Measurements from ENCODE around the gene TIAL1.
"Not testable (repeated sequence)": the region's sequence is repeated elsewhere in the genome, so short reads cannot be mapped to it uniquely, and the experiment has no call there.

The TIAL1 gene

DNA sequence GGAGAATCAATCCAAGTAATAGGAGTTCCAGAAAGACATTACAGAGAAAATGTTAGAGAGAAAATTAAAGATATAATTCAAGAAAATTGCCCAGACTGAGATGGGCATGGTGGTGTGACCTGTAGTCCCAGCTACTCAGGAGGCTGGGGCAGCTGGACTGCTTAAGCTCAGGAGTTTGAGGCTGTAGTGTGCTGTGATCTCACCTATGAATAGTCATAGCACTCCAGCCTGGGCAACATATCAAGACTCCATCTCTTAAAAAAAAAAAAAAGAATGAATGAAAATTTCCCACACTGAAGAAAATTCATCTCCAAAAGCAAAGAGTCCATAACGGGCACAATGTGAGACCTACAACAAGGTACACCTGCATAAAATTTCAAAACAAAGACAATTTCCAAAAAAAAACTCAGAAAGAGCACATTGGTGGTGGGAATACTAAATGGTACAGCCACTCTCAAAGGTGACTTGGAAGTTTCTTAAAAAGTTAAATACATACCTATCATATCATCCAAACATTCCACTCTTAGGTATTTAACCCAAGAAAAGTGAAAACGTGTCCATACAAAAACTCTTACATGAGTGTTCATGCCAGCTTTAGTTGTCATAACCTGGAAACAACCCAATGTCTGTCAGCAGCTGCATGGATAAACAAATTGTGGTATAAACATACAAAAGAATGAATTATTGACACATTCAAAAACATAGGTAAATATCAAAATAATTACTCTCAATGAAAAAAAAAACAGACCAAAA lies 47.3 kb downstream of the TIAL1 start:
- no peak for DNase-seq (ENCODE audit: low spot score)

DNA sequence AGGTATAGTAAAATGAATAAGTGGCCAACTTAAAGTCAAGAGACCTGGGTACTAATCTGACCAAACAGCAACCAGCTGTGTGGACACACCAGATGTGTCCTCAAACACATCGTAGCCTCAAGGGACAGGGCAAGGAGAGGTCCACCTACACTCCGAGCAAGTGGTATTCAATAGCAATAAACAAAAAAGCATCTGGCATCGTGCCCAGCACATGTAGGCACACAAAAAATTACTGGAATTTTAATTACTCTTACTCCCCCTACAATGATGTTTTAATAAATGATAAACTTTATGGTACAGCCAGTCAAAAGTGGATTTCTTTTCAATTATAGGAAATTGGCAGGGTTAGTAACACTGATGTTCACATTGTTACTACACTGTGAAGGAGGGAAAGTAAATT lies 50.8 kb downstream of the TIAL1 start:
- DNase-seq (ENCODE audit: low spot score): no peak

DNA sequence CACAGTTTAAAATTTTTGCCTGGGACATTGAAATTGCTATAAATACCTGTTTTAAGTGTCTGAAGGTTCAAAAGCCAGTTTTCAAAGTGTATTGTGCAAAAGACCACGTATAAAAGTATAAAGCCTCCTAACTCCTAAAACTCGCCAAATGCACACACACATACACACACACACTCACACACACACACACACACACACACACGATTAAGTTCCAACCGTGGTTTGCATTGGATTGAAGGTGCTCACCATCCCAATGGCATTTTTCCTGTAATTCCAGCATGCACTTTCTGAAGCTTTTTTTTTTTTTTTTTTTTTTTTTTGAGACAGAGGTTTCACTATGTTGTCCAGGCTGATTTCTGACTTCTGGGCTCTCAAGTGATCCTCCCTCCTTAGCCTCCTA lies 51.5 kb downstream of the TIAL1 start:
- DNase-seq (ENCODE audit: low spot score): no peak

DNA sequence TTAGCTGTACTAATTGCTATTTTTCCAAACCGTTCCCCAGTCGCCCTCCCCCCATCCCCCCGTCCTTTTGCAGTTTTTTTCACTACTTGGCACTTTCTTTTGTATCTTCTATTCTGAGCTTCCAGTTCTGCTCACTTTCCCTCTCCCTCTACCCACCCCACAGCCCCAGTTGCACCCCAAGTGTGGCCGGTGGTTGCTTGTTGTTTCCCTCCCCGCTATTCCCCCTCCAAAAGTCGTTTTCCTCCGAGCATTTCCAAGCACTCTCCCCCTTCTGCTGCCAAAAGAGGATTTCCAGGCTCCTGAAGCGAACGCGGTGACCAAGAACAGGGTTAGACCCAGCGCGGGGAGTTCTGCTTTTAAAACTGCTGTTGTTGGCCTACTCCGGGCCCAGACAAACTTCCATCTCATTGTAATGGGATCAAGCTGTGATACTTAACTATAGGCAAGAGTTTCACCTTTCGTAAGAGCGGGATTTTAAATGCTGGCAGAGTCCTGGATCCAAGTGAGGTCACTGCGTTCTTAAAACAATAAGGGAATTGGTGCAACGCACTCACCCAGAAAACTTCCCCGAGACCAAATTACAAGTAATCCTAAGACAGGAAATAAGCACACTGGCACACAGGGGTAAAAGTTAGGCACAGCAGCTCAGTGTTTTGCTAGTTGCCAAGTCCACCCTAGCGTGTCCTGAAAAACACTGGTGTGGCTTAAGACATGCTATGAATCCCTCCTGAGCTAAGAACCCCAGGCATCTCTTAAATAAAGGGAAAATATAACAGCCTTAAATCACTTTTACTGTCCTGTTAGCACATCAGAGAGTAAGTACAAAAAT lies 52.7 kb downstream of the TIAL1 start:
- DNase-seq (ENCODE audit: low spot score): peak; percentile 24

DNA sequence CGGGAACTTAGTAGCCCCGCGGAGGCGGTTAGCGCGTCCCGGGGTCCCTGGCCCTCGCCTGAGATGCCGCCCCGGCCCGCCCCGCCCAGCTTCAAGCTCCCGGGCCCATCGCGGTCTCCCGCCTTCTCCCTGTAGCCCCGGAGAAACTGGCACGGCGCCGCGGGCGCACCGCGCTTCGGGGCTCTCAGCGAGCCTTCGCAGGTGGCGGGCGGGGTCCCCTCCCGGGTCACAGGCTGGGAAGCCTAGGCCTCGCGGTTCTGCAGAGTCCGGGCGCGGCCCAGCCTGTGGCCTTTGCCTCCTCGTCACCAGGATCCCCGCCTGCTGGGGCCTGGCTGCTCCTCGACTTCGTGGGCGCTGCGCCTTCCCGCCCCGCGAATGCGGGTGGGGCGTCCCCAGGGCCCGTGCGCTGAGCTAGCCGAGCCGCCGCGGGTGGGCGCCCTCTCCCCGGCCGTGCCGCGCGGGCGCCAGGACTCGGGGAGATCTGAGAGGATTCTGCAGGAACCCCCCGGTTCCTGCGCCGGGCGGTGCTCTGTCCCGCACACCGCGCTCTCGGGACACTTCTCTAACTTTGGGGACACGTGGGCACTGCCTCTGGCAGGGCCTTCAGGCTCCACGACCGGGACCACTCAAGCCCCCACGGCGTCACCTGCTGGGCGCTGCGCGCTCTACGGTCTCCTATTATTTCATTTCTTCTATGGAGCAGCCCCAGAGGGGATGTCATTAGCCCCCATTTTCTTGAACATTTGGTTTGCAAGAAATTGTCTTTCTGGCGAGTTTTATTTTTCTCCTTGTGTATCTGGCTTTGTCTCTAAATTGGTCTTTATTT lies 53.6 kb downstream of the TIAL1 start:
- peak; percentile 79 for DNase-seq (ENCODE audit: low spot score)

DNA sequence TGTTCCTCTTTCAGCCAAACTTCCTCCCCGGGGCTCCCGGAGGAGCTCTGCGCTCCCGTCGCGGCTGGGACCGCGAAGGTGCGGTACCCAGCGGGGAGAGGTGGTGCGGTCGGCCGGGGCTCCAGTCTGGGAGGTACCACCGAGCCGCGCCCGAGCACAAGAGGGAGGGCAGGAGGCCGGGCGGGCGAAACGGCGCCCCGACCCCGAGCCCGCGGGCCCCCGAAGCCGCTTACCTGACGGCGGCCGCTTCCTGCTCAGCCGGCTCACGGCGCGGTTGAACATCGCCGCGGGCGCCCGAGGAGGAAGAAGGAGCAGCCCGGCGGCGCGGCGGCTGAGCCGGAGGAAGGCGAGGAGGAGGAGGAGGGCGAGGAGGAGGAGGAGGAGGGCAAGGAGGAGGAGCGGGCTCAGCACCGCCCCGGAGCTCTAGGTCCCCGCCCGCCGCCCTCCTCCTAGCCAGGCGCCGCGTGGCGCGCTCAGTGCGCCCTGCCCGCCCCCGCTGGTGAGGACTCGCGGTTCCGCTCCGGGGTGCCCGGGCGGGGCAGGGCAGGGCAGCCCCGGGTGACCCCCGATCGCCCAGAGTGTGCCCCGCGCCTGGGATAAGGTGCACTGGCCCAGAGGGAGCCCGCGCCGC lies 54.3 kb downstream of the TIAL1 start, which contains the start of gene RGS10:
Gene RGS10 (minus strand): TSS at position 363 of the 631 bp plus-strand sequence. CDS start 81 bp downstream, at position 282.
- peak; percentile 94 for DNase-seq (ENCODE audit: low spot score)

DNA sequence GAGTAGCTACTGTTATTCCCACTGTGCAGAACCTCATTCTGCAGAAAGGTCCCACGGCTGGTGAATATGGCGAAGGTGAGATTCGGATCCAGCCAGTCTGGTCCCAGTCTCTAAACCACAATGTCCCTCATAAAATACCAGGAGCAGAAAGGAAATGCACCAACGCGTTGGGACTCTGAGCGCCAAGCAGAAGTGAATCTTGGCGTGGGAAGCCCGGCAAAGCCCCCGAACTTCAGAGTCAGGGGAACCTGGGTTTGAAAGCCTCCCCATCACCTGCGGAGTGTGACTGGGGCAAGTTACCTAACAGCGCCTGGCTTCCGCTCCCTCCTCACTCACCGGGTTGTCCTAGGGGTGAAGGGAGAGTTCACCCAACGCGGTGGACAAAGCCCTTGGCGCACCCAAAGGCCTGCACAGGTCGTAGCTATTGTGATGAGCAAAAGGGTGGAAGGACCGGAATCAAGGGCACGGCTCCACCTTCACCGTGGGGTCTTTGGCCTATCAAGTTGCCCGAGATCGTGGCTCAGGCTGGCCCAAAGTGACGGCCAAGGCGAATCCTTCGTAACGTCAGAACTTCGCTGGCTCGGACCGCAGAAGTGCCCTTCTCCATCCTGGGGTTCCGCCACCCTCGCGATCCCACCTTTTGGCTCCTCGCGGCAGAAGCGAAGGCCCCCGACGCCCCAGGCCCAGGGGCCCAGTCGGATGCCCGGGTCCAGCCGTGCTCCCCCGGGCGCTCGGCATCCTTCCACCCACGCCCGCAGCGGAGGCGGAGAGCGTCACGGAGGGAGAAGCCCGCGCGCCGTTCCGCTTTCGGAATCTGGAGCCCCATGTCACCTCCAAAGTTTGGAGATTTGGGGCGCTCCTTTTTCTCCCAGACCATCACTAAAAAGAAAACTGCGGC lies 55.1 kb downstream of the TIAL1 start:
- DNase-seq (ENCODE audit: low spot score): peak; percentile 55

DNA sequence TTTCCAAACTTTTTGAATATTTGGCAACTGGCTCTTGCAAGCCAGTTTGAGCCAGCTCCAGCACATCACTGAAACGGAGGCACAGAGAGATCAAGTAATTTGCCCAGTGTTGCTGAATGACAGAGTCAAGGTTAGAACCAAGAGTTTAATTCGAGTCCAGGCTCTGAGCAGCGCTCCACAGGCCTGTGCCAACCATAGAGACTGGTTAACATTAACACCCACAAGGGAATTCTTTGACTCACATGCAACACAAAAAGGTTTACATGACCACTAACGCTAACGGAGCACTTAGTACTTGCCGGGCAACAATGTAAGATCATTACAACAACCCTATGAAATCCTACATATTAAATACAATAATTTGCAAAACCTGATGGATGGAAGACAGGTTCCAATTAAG lies 55.7 kb downstream of the TIAL1 start:
- DNase-seq (ENCODE audit: low spot score): peak; percentile 52

DNA sequence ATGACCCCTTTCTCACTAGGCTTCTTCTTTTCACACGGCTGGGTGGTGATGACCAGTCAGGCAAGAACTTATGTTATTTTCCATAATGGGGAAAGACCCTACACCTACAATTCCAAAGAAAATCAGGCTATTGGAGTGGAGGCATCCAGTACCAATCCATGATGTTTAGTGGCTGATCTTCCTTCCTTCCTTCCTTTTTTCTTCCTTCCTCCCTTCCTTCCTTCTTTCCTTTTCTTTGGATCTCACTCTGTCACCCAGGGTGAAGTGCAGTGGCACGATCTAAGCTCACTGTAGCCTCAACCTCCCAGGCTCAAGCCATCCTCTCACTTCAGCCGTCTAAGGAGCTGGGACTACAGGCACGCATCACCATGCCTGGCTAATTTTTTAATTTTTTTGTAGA lies 56.7 kb downstream of the TIAL1 start:
- no peak for DNase-seq (ENCODE audit: low spot score)

DNA sequence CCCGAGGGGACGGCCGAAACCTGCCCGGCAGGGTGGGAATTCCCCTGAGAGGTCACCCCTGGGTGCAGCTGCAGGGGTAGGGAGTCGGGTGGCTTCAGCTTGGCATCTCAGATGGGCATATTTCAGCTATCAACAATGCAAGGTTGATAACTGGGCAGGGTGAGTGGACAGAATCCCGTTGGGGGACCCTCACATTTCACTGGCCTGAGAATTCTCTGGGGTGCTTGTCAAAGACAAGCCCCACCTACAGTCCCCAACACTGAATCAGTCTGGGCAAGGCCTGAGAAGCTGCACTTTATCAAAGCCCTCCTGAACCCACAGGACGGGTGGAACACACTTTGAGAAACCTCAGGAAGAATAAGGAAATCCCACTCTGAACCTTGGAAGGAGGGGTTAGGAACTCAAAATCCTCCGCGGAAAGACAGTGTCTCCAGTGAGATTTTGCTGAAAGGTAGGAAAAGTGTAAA lies 57.4 kb downstream of the TIAL1 start:
- DNase-seq (ENCODE audit: low spot score): no peak

DNA sequence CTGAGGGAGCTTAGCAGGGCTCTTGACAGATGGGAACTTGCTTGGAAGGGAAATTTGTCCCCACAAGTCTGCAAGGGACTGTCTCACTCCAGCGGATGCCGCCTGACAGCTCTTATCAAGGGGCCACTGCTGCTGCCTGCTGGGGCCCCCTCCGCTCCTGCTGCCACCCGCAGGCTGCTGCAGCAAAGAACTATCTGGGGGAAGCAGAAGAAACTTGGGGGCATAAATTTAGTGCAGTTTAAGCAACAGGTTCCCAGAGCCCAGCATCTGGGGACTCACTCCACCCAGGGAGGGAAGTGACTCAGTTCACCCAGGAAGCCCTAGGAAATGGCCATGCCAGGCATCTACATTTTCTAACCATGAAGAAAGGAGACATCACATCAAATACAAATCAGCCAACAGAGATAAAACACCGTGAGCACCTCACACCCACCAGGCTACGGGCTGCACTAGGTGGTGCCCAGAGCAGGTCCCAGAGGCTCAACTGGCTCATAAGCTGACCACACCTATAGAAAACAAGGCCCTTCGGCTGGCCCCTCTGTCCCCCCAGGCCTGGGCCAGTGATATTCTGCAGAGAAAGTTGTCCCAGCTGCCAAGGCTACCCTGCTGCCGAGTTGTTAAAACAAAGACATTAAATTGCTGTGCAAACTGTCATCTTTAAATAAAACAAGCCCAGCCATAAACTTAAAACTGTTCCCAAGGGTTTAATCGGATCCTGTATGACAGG lies 58.0 kb downstream of the TIAL1 start:
- peak; percentile 24 for DNase-seq (ENCODE audit: low spot score)

DNA sequence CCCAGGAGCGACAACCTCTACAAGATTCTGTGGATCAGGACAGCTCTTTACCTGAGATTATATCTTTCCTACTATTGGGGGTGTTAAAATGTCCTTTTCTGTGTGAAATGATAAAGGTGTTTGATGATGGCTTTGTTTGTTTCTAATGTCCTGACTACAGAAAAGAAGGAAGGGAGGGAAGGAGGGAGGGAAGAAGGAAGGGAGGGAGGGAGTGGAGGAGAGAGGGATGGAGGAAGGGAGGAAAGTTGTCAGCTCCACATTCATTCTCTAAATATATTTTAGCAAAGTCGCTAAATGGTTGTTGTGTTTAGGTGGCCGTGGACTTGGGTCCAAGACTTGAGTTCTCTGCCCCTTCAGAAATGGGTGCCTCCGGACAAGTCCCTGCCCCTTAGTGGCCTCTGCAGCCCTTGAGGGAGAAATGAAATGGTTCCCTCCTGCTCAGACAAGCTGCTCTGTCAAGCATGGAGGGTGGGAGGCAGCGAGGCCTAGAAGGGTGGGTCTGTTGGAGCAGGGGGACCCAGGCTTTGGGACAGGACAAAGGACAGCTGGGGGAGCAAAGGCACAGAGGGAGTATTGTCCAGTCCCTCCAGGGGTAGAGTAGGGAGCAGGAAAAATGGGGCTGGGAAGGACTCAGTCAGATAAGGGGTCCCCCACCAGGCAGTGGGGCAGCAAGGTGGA lies 58.7 kb downstream of the TIAL1 start:
- DNase-seq (ENCODE audit: low spot score): no peak

DNA sequence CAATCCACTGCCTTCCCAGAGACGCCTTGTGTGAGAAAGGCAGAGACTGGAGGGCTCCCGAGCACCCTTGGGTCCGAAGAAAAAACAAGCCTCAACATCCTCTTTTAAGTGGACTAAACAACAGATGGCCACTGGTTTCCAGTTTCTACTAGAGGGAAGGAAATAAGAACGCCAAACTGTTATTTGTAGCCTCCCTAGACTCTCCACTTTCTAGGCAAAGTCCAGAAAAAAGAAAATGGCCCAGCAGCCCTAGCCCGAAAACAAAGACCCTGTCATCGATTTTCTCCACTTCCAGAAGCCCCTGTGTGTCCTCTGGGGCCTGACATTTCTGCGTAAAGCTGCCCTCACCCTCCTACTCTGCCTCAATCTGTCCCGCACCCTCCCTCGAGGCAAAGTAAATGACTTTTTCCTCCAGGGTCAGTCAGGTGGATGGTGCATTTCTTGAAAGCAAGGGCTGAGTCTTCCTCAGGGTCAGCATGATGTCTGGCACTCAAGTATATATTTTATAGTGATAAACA lies 60.2 kb downstream of the TIAL1 start:
- DNase-seq (ENCODE audit: low spot score): no peak

DNA sequence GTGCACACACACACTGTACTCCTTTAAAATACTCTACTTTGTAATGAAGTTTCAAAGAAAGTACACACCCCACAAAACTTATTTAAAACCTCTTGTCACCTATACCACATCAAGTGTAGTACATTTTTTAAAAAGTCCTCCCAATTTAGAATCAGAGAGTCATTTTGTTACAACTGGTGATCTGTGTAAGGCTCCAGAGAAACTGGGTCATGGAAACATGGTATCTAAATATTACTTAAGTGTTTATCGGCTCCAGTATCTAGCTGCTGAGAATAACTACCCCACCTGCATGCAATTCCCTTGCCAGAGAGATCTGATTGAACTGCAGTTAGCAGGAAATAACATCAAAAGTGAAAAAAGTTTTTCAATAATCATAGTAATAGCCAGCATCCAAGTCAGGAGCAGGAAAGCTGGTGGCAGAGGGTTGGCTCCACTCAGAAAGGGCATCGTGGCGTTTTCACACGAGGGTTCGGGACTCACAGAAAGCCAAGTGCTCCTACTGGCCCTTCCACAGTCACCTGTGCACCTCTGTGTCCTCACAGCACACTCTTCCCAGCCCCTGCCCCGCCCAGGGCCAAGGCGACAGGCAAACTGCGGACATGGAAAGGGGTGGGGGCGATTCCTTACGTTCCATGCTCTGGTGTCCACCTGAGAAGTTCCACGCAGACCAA lies 60.8 kb downstream of the TIAL1 start:
- DNase-seq (ENCODE audit: low spot score): no peak

DNA sequence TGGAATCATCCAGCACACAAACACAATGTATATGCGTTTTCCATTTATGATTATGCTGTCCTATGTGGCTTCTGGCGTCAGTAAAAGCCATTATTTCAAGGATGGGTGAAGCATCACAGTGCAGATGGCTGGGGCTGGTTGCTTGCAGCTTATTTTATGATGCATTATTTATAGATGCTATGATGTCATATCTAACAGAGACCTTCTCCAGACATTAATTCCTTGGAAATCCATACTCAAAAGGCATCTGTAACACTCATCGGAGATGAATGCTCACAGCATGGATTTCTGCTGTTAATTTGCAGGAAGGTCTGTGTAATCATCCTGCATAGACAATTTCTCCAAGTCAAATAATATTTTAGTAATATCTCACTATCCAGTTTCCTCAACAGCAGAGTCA lies 61.5 kb downstream of the TIAL1 start:
- DNase-seq (ENCODE audit: low spot score): peak; percentile 21

DNA sequence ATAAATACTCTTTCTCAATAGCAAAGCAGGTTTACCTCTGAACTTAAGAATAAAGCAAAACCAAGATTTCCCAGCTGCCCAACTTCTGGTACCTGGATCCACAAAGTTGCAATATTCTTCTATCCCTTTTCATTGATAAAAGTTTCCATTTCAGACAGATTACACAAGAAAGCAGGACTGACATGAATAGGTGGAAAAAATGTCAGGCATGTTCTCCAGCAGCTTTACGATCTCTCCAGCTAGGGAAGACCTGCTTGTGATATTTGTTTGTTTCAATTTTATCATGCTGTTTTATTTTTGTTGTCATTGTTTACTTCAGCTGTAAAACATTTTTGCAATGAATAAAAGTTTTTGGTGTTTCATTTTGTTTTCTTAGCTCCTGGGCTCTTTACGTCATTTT lies 63.3 kb downstream of the TIAL1 start:
- DNase-seq (ENCODE audit: low spot score): no peak

DNA sequence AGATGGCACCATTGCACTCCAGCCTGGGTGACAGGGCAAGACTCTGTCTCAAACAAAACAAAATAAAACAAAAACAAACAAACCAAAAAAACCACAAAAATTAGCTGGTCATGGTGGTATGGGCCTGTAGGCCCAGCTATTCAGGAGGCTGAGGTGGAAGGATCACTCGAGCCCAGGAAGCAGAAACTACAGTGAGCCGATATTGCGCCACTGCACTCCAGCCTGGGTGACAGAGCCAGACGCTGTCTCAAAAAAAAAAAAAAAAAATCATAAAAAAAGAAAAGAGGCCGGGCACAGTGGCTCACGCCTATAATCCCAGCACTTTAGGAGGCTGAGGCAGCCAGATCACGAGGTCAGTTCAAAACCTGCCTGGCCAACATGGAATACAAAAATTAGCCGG lies 64.0 kb downstream of the TIAL1 start:
- not testable (repeated sequence) for DNase-seq (ENCODE audit: low spot score)

DNA sequence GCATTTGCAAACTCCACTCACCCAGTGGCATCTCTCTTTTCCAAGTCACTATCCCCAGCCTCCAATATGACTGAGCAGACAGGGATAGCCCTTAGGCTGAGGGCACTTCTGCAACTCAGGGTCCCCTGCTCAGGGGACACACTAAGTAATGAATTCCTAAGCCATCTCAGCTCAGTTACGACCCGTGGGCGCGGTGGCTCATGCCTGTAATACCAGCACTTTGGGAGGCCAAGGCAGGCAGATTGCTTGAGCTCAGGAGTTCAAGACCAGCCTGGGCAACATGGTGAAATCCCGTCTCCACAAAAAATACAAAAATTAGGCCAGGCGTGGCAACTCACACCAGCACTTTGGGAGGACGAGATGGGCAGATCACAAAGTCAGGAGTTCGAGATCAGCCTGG lies 64.5 kb downstream of the TIAL1 start:
- DNase-seq (ENCODE audit: low spot score): not testable (repeated sequence)

DNA sequence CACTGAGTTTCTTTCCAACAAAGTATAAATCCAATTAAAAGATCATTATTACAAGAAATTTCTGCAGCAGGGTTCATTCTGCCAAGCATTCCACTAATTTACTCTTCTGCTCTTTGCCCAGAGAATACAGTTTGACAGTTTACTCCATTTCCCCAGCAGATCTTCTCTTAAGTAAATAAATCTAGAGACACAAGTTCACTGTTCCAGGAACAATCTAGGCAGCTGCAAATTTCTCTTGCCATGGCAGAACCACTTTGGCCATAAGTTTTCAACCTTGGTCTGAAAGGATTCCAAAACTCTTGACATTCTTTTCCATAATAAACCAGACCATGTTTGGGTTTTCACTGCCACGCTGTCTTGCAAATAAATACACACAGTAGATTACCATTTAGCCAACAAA lies 65.7 kb downstream of the TIAL1 start:
- no peak for DNase-seq (ENCODE audit: low spot score)

Data from GM03348 (cell line).